Measurements from ENCODE around the gene PRKAR1B. TPM values are rescaled to one million over a fixed set of nuclear protein-coding genes. Genes with fewer than 3 reads are reported as not detected.
A peak's percentile ranks its signal among the peaks of the same experiment; 100 is the strongest.

The PRKAR1B gene
- total RNA-seq, 2 donors from 2014 or later = 15.6 to 18.4 TPM

GRCh38 chr7:608361-608760, 118.7 kb downstream of the PRKAR1B start:
- H3K4me1 ChIP-seq (ENCODE audit: control insufficient read depth in 1 of 2, low read depth in 2 of 2) = peaks cover 25 to 55% of the 10 kb centered on the region in 2 donors
- peak overlapping the region in 1 of 2 donors; percentile 41 for H3K27ac ChIP-seq
- no peaks in the 10 kb centered on the region for H3K27me3 ChIP-seq (replicated peaks; ENCODE audit: insufficient read depth)
- H3K9me3 ChIP-seq = no peaks in the 10 kb centered on the region
- TF ChIP-seq, protein P1, sequence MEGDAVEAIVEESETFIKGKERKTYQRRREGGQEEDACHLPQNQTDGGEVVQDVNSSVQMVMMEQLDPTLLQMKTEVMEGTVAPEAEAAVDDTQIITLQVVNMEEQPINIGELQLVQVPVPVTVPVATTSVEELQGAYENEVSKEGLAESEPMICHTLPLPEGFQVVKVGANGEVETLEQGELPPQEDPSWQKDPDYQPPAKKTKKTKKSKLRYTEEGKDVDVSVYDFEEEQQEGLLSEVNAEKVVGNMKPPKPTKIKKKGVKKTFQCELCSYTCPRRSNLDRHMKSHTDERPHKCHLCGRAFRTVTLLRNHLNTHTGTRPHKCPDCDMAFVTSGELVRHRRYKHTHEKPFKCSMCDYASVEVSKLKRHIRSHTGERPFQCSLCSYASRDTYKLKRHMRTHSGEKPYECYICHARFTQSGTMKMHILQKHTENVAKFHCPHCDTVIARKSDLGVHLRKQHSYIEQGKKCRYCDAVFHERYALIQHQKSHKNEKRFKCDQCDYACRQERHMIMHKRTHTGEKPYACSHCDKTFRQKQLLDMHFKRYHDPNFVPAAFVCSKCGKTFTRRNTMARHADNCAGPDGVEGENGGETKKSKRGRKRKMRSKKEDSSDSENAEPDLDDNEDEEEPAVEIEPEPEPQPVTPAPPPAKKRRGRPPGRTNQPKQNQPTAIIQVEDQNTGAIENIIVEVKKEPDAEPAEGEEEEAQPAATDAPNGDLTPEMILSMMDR (IDR thresholded peaks at IDR 0.05) = no peak
- no peaks in the 10 kb centered on the region for H3K36me3 ChIP-seq
- no peak overlapping the region for H3K4me3 ChIP-seq
- no peak for ATAC-seq (ENCODE audit: insufficient number of reproducible peaks, low FRiP score, low read depth)
- no peak for DNase-seq (ENCODE audit: low spot score)

DNA sequence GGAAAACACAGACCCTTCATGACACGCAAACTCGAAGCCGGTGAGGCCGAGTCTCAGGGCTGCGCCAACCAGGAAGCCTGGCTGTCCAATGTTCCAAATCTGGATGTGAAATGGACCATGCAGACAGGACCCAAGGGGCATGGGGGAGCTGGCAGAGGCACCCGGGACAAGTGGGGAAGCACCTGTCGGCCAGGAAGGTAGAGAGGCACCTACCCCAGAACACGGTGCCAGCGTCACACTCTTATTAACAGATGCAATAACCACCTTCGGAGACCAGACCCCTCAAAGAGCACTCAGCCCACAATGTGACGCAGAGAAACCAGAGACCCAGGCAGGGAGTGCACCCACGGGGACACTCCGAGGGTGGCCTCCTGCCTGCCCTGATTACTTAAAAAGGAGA, 119.1 kb downstream of the PRKAR1B start:
- Histone ChIP-seq H3K9me3 (no peaks in the 10 kb centered on the region), H3K36me3 (no peaks in the 10 kb centered on the region), H3K4me1 (ENCODE audit: control insufficient read depth in 1 of 2, low read depth in 2 of 2) (peaks cover 25 to 60% of the 10 kb centered on the region in 2 donors), H3K4me3 (no peak overlapping the region), H3K27me3 (replicated peaks; ENCODE audit: insufficient read depth) (no peaks in the 10 kb centered on the region), H3K27ac (peak overlapping the region in 1 of 2 donors; percentile 41)
- TF ChIP-seq, protein P1 (IDR thresholded peaks at IDR 0.05) = no peak
- no peak for ATAC-seq (ENCODE audit: insufficient number of reproducible peaks, low FRiP score, low read depth)
- DNase-seq (ENCODE audit: low spot score) = no peak

- H3K27ac ChIP-seq = peak overlapping the region; percentile 98 to 99
- no peaks in the 10 kb centered on the region for H3K36me3 ChIP-seq
- TF ChIP-seq, protein P1 (IDR thresholded peaks at IDR 0.05) = no peak
- peaks cover 31 to 74% of the 10 kb centered on the region in 2 donors for H3K4me1 ChIP-seq (ENCODE audit: control insufficient read depth in 1 of 2, low read depth in 2 of 2)
- DNase-seq (ENCODE audit: low spot score) (no peak), ATAC-seq (ENCODE audit: insufficient number of reproducible peaks, low FRiP score, low read depth) (no peak)
- H3K27me3 ChIP-seq (replicated peaks; ENCODE audit: insufficient read depth) = no peaks in the 10 kb centered on the region
- H3K9me3 ChIP-seq = no peaks in the 10 kb centered on the region
- no peak overlapping the region for H3K4me3 ChIP-seq
Observed at GRCh38 chr7:605661-606450, 121.2 kb downstream of the PRKAR1B start.

GRCh38 chr7:604884-605531, 122.1 kb downstream of the PRKAR1B start:
- TF ChIP-seq, protein P1 (IDR thresholded peaks at IDR 0.05) = no peak
- Histone ChIP-seq H3K36me3 (no peaks in the 10 kb centered on the region), H3K9me3 (no peaks in the 10 kb centered on the region), H3K27ac (peak overlapping the region; percentile 98 to 99), H3K4me1 (ENCODE audit: control insufficient read depth in 1 of 2, low read depth in 2 of 2) (peaks cover 31 to 75% of the 10 kb centered on the region in 2 donors), H3K27me3 (replicated peaks; ENCODE audit: insufficient read depth) (no peaks in the 10 kb centered on the region), H3K4me3 (peak overlapping the region; percentile 55)
- DNase-seq (ENCODE audit: low spot score) = no peak
- no peak for ATAC-seq (ENCODE audit: insufficient number of reproducible peaks, low FRiP score, low read depth)

Measured in thoracic aorta (tissue), 2 donors.